ENCODE measurements around the gene SMIM7.

DNA sequence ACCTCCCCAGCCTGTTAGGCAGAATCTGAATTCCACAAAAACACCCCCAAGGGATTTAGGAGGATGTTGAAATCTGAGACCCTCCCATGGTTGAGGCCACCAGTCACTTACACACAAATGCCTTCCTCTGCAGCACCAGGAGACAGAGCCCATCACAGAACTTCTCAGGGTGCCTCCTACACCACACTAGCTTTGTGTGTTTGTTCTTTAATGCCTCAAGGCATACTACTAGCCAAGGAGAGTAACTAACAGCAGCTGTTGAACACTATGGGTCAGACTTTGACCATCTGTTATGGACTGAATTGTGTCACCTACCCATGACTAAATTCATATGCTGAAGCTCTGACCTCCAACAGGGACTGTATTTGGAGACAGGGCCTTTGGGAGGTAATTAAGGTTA, 22.4 kb downstream of the SMIM7 start:
- TF ChIP-seq GATA2 (IDR thresholded peaks at IDR 0.05; ENCODE audit: low read depth, low read length) (no peak), GATA3 (IDR thresholded peaks at IDR 0.05; ENCODE audit: low read depth, low read length) (no peak)

Data from SH-SY5Y (cell line).